IMR-90 (cell line): ENCODE data around the gene SENP5. TPM values are rescaled to one million over a fixed set of nuclear protein-coding genes. Genes with fewer than 3 reads are reported as not detected.

Experiments
- ATAC-seq: fragments of 200-7000 bp; cut with Tn5 transposase; 2 replicates; pipeline ENCODE4 v1.9.1; 2020; ENCODE audit warnings: low read depth, mild to moderate bottlenecking, moderate library complexity
- BruUV-seq: library from RNA; stranded (reverse); fragments of 400-500 nt; replicated peaks from 2 replicates; lab custom pipeline; 2021; lab: Mats Ljungman, UMichigan
- CTCF ChIA-PET: fragments of 300-600 bp; formaldehyde crosslinking; extraction: SDS; loops from one replicate; lab custom pipeline; 2021; ENCODE audit warnings: antibody characterized with exemption; lab: Yijun Ruan, JAX
- POLR2A ChIA-PET: fragments of 300-600 bp; sonication (Branson Sonifier 250); formaldehyde crosslinking; loops from one replicate; lab custom pipeline; 2022; ENCODE audit warnings: antibody characterized with exemption; ENCODE audit not compliant: unreplicated experiment; lab: Charles Lee
- DNase-seq: peaks from one replicate; pipeline ENCODE4 v3.0.0; 2013
- H2AFZ ChIP-seq: replicated peaks from 2 replicates; pipeline ENCODE3; 2013; ENCODE audit warnings: low read length, mild to moderate bottlenecking; ENCODE audit not compliant: poor library complexity
- H2AK5ac ChIP-seq: 2 replicates; pipeline ENCODE4 v1.6.1; 2013; ENCODE audit warnings: low read depth, low read length, inconsistent platforms
- H2AK9ac ChIP-seq: replicated peaks from 2 replicates; pipeline ENCODE3; 2013; ENCODE audit warnings: mild to moderate bottlenecking, low read depth, low read length, moderate library complexity; ENCODE audit not compliant: poor library complexity
- H2BK120ac ChIP-seq: 2 replicates; pipeline ENCODE4 v1.6.1; 2013; ENCODE audit warnings: low read depth, low read length, inconsistent platforms
- H2BK15ac ChIP-seq: 3 replicates; pipeline ENCODE4 v1.6.1; 2013; ENCODE audit warnings: low read depth, low read length, inconsistent platforms
- H2BK20ac ChIP-seq: 2 replicates; pipeline ENCODE4 v1.6.1; 2013; ENCODE audit warnings: low read depth, mild to moderate bottlenecking, inconsistent platforms, low read length, moderate library complexity
- H2BK5ac ChIP-seq: 2 replicates; pipeline ENCODE4 v1.6.1; 2013; ENCODE audit warnings: mild to moderate bottlenecking, low read depth, low read length, inconsistent platforms; ENCODE audit not compliant: poor library complexity, severe bottlenecking
- H3K14ac ChIP-seq: replicated peaks from 2 replicates; pipeline ENCODE4 v1.6.1; 2013; ENCODE audit warnings: low read depth, low read length, inconsistent platforms
- H3K18ac ChIP-seq: 2 replicates; pipeline ENCODE4 v1.6.1; 2013; ENCODE audit warnings: low read depth, low read length, control low read depth
- H3K23ac ChIP-seq: 2 replicates; pipeline ENCODE4 v1.6.1; 2013; ENCODE audit warnings: low read depth, low read length, inconsistent platforms
- H3K27ac ChIP-seq: 2 replicates; pipeline ENCODE4 v1.5.1; 2013; ENCODE audit warnings: mild to moderate bottlenecking, control low read depth, low read length; ENCODE audit not compliant: insufficient read depth
- H3K27me3 ChIP-seq: 2 replicates; pipeline ENCODE4 v1.6.1; 2013; ENCODE audit warnings: low read length; ENCODE audit not compliant: control insufficient read depth, insufficient read depth
- H3K36me3 ChIP-seq: 2 replicates; pipeline ENCODE4 v1.6.1; 2013; ENCODE audit warnings: low read length, mixed read lengths; ENCODE audit not compliant: control insufficient read depth, insufficient read depth
- H3K4ac ChIP-seq: 2 replicates; pipeline ENCODE4 v1.6.1; 2013; ENCODE audit warnings: low read depth, low read length, inconsistent platforms
- H3K4me1 ChIP-seq: 2 replicates; pipeline ENCODE4 v1.6.1; 2013; ENCODE audit warnings: low read length, mixed read lengths; ENCODE audit not compliant: control insufficient read depth, insufficient read depth
- H3K4me2 ChIP-seq: 2 replicates; pipeline ENCODE4 v1.6.1; 2013; ENCODE audit warnings: low read depth, mild to moderate bottlenecking, control low read depth, low read length, moderate library complexity
- H3K4me3 ChIP-seq: 2 replicates; pipeline ENCODE4 v1.5.1; 2013; ENCODE audit warnings: low read depth, mild to moderate bottlenecking, control low read depth, low read length, moderate library complexity; ENCODE audit not compliant: insufficient read depth
- H3K56ac ChIP-seq: 2 replicates; pipeline ENCODE4 v1.6.1; 2013; ENCODE audit warnings: low read length, inconsistent platforms; ENCODE audit not compliant: insufficient read depth; ENCODE audit errors: extremely low read depth
- H3K79me1 ChIP-seq, 2 experiments: 2 replicates each; pipeline ENCODE4 v1.6.1; 2013; ENCODE audit warnings: low read length in 2 of 2, inconsistent platforms in 1 of 2, low read depth in 1 of 2
- H3K9ac ChIP-seq: 2 replicates; pipeline ENCODE4 v1.6.1; 2013; ENCODE audit warnings: low read depth, low read length, control low read depth
- H3K9me1 ChIP-seq: 2 replicates; pipeline ENCODE4 v1.6.1; 2013; ENCODE audit warnings: low read length, inconsistent platforms; ENCODE audit not compliant: insufficient read depth
- H3K9me3 ChIP-seq: 2 replicates; pipeline ENCODE4 v1.6.1; 2013; ENCODE audit warnings: low read length; ENCODE audit not compliant: control insufficient read depth, insufficient read depth
- H4K20me1 ChIP-seq: 2 replicates; pipeline ENCODE4 v1.6.1; 2013; ENCODE audit warnings: low read length, inconsistent platforms; ENCODE audit not compliant: insufficient read depth
- H4K5ac ChIP-seq: 2 replicates; pipeline ENCODE4 v1.6.1; 2013; ENCODE audit warnings: mild to moderate bottlenecking, low read depth, low read length, control low read depth
- H4K8ac ChIP-seq, 2 experiments: 2 replicates each; pipeline ENCODE4 v1.6.1; 2013; ENCODE audit warnings: low read depth in 2 of 2, low read length in 2 of 2, control low read depth in 1 of 2, inconsistent platforms in 1 of 2
- H4K91ac ChIP-seq: 2 replicates; pipeline ENCODE4 v1.6.1; 2013; ENCODE audit warnings: low read depth, low read length, inconsistent platforms; ENCODE audit not compliant: insufficient read depth
- BHLHE40 ChIP-seq: fragments of 150-350 bp; IDR thresholded peaks from 2 replicates; pipeline ENCODE4 v1.6.1; 2016; ENCODE audit warnings: mild to moderate bottlenecking, low read depth, low read length
- CEBPB ChIP-seq: IDR thresholded peaks from 2 replicates; pipeline ENCODE4 v1.6.1; 2012; ENCODE audit warnings: low read depth, low read length, improper control_type of control experiment
- CHD1 ChIP-seq: IDR thresholded peaks from 2 replicates; pipeline ENCODE4 v1.6.1; 2012; ENCODE audit warnings: low read depth, low read length, improper control_type of control experiment
- FOS ChIP-seq: fragments of 150-350 bp; IDR thresholded peaks from 2 replicates; pipeline ENCODE4 v1.6.1; 2016; ENCODE audit warnings: low read depth, low read length
- MAFK ChIP-seq: IDR thresholded peaks from 2 replicates; pipeline ENCODE4 v1.6.1; 2012; ENCODE audit warnings: low read depth, low read length, improper control_type of control experiment
- MAZ ChIP-seq: IDR thresholded peaks from 2 replicates; pipeline ENCODE4 v1.6.1; 2012; ENCODE audit warnings: low read depth, mild to moderate bottlenecking, low read length, improper control_type of control experiment, moderate library complexity, borderline replicate concordance
- MXI1 ChIP-seq: IDR thresholded peaks from 2 replicates; pipeline ENCODE4 v1.6.1; 2012; ENCODE audit warnings: low read depth, mild to moderate bottlenecking, low read length, moderate library complexity, borderline replicate concordance
- NFE2L2 ChIP-seq: fragments of 150-350 bp; IDR thresholded peaks from 2 replicates; pipeline ENCODE4 v1.6.1; 2016; ENCODE audit warnings: low read depth, mild to moderate bottlenecking, low read length
- POLR2A ChIP-seq: IDR thresholded peaks from 2 replicates; pipeline ENCODE4 v1.6.1; 2012; ENCODE audit warnings: mild to moderate bottlenecking, low read depth, low read length
- RAD21 ChIP-seq: IDR thresholded peaks from 2 replicates; pipeline ENCODE4 v1.6.1; 2012; ENCODE audit warnings: low read length, improper control_type of control experiment
- RCOR1 ChIP-seq: IDR thresholded peaks from 2 replicates; pipeline ENCODE4 v1.6.1; 2012; ENCODE audit warnings: mild to moderate bottlenecking, low read length, improper control_type of control experiment; ENCODE audit not compliant: insufficient replicate concordance
- RFX5 ChIP-seq: IDR thresholded peaks from 2 replicates; pipeline ENCODE4 v1.8.0; 2012; ENCODE audit warnings: low read depth, mild to moderate bottlenecking, low read length, moderate library complexity
- SMC3 ChIP-seq: fragments of 150-350 bp; IDR thresholded peaks from 2 replicates; pipeline ENCODE4 v1.6.1; 2016; ENCODE audit warnings: low read depth, mild to moderate bottlenecking, antibody characterized with exemption, low read length, moderate library complexity
- WGBS, 2 experiments: methylation state at CpG; one replicate each; pipeline versions ENCODE4 v1.1.5 to v1.1.7; 2013; ENCODE audit warnings: missing lambda C conversion rate in 2 of 2; ENCODE audit not compliant: insufficient read length in 1 of 2; ENCODE audit errors: extremely low coverage in 2 of 2; 5-methylcytosine and 5-hydroxymethylcytosine counted together
- dilution Hi-C: fragments of 300-500 bp; cut with HindIII; formaldehyde crosslinking; loops from one replicate; pipeline ENCODE4 v1.14.3; 2018; ENCODE audit warnings: low sequenced_read_pairs; ENCODE audit not compliant: unreplicated experiment
- in situ Hi-C: fragments of 300-500 bp; cut with MboI; formaldehyde crosslinking; loops from 3 replicates; pipeline ENCODE4 v1.14.3; 2019; ENCODE audit warnings: low sequenced_read_pairs, inconsistent platforms, mixed read lengths
- intact Hi-C: fragments of 100-400 bp; cut with micrococcal nuclease; formaldehyde crosslinking; loops from 2 replicates; pipeline ENCODE4 v1.10.0; 2022
- polyA plus RNA-seq, 3 experiments: library from polyadenylated mRNA; depleted of rRNA; stranded (reverse); fragments of >200 nt; gene quantifications; 2 replicates each; pipeline ENCODE4 v1.2.3, GENCODE V29; 2012; ENCODE audit warnings: low replicate concordance in 1 of 3
- total RNA-seq: library from RNA; depleted of rRNA; stranded (reverse); fragments of >200 nt; gene quantifications from 2 replicates; pipeline ENCODE4 v1.2.3, GENCODE V29; 2012
- TF ChIP-seq, protein P1 (sequence below): fragments of 150-350 bp; IDR thresholded peaks from 2 replicates; pipeline ENCODE4 v1.6.1; 2017; ENCODE audit warnings: mild to moderate bottlenecking, antibody characterized with exemption, low read length, low read depth
- TF ChIP-seq, protein P2 (sequence below): conservative IDR thresholded peaks from 2 replicates; pipeline ENCODE4 v1.5.1; 2012; ENCODE audit warnings: mild to moderate bottlenecking, low read depth, low read length, improper control_type of control experiment
- TF ChIP-seq, protein P3 (sequence below): fragments of 150-350 bp; IDR thresholded peaks from 2 replicates; pipeline ENCODE4 v1.6.1; 2016; ENCODE audit warnings: low read depth, mild to moderate bottlenecking, low read length, moderate library complexity, borderline replicate concordance

The SENP5 gene
- total and polyA plus RNA-seq, 2 of the 4 experiments (the other 2 are of a cell fraction): 7.4 to 44.4 TPM

DNA sequence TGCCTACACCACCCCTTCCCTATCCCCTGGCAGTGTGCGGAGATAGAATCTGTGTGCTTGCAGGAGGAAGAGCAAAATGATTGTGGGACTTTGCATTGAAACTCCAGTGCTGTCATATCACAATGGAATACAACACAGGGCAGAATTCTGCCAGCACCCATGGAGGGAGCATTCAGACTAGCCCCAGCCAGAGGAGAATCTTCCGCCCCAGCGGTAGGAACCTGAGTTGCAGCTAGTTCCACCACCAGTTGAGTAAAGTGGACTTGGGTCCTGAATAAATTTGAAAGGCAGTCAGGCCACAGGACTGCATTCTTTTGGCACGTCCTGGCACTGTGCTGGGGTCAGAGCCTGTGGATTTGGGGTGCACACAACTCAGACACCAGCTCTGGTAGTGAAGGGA lies 47.1 kb downstream of the SENP5 start:
- H3K9me1 ChIP-seq: no peaks in the 10 kb centered on the region; the same call in 1 of the 2 replicates
- no peak overlapping the region for H3K56ac ChIP-seq
- H4K20me1 ChIP-seq: no peaks in the 10 kb centered on the region
- no peak overlapping the region for H2AK9ac ChIP-seq
- intact Hi-C loops (no loop called here), in situ Hi-C loops (no loop called here), dilution Hi-C loops (no loop called here)
- no peak overlapping the region for H4K8ac ChIP-seq
- H2BK5ac ChIP-seq: no peak overlapping the region
- H2BK20ac ChIP-seq: no peak overlapping the region
- ChIA-PET POLR2A (no interaction called here), CTCF (no interaction called here)
- TF ChIP-seq MXI1 (no peak), CEBPB (no peak), FOS (no peak), SMC3 (no peak), NFE2L2 (no peak), POLR2A (no peak), RCOR1 (no peak), CHD1 (no peak), BHLHE40 (no peak), RAD21 (no peak), RFX5 (no peak), MAFK (no peak), MAZ (no peak)
- TF ChIP-seq, protein P1, sequence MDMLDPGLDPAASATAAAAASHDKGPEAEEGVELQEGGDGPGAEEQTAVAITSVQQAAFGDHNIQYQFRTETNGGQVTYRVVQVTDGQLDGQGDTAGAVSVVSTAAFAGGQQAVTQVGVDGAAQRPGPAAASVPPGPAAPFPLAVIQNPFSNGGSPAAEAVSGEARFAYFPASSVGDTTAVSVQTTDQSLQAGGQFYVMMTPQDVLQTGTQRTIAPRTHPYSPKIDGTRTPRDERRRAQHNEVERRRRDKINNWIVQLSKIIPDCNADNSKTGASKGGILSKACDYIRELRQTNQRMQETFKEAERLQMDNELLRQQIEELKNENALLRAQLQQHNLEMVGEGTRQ: no peak
- TF ChIP-seq, protein P2, sequence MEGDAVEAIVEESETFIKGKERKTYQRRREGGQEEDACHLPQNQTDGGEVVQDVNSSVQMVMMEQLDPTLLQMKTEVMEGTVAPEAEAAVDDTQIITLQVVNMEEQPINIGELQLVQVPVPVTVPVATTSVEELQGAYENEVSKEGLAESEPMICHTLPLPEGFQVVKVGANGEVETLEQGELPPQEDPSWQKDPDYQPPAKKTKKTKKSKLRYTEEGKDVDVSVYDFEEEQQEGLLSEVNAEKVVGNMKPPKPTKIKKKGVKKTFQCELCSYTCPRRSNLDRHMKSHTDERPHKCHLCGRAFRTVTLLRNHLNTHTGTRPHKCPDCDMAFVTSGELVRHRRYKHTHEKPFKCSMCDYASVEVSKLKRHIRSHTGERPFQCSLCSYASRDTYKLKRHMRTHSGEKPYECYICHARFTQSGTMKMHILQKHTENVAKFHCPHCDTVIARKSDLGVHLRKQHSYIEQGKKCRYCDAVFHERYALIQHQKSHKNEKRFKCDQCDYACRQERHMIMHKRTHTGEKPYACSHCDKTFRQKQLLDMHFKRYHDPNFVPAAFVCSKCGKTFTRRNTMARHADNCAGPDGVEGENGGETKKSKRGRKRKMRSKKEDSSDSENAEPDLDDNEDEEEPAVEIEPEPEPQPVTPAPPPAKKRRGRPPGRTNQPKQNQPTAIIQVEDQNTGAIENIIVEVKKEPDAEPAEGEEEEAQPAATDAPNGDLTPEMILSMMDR: no peak
- TF ChIP-seq, protein P3, sequence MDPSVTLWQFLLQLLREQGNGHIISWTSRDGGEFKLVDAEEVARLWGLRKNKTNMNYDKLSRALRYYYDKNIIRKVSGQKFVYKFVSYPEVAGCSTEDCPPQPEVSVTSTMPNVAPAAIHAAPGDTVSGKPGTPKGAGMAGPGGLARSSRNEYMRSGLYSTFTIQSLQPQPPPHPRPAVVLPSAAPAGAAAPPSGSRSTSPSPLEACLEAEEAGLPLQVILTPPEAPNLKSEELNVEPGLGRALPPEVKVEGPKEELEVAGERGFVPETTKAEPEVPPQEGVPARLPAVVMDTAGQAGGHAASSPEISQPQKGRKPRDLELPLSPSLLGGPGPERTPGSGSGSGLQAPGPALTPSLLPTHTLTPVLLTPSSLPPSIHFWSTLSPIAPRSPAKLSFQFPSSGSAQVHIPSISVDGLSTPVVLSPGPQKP: no peak
- no peak overlapping the region for H4K5ac ChIP-seq
- no TSS peak for BruUV-seq
- no peaks in the 10 kb centered on the region for H3K9me3 ChIP-seq
- H4K91ac ChIP-seq: no peak overlapping the region
- no peak overlapping the region for H3K18ac ChIP-seq
- H3K4me1 ChIP-seq: no peaks in the 10 kb centered on the region
- no peak overlapping the region for H2BK120ac ChIP-seq
- no peaks in the 10 kb centered on the region for H3K27me3 ChIP-seq
- H3K79me1 ChIP-seq: peaks cover 0 to 3% of the 10 kb centered on the region in 2 experiments; a peak in 1 of 4 replicates
- H2AK5ac ChIP-seq: no peak overlapping the region
- no peak overlapping the region for H3K4me3 ChIP-seq
- no peak overlapping the region for H3K9ac ChIP-seq
- ATAC-seq: no peak
- H2BK15ac ChIP-seq: no peak overlapping the region
- peaks cover 14% of the 10 kb centered on the region for H3K36me3 ChIP-seq
- WGBS, 2 experiments: no CpG with 5 or more reads among the region's 4 CpGs
- no peak overlapping the region for H3K4ac ChIP-seq
- no peak overlapping the region for H2AFZ ChIP-seq
- H3K23ac ChIP-seq: no peak overlapping the region
- H3K14ac ChIP-seq: no peak overlapping the region
- H3K27ac ChIP-seq: no peak overlapping the region
- H3K4me2 ChIP-seq: no peak overlapping the region
- no peak for DNase-seq
